Heart right ventricle (tissue), 16 donors: ENCODE measurements around the gene NGEF. TPM values are rescaled to one million over a fixed set of nuclear protein-coding genes. Genes with fewer than 3 reads are reported as not detected.

ENCODE experiments used
- ATAC-seq, 8 donors: fragments of 200-7000 bp; cut with Tn5 transposase; one replicate each; pipeline ENCODE4 v1.9.1; 2020; ENCODE audit warnings: mild to moderate bottlenecking in 8 of 8, moderate library complexity in 8 of 8, moderate number of reproducible peaks in 1 of 8
- DNase-seq, 2 donors: peaks; one replicate each; pipeline ENCODE4 v3.0.0-alpha.2; 2020
- H3K27ac ChIP-seq, 10 donors: fragments of 200-600 bp; sonication (generic) in 2 of 10; one replicate each; pipeline versions ENCODE4 v1.5.0 to v1.8.0; 2020 to 2022; ENCODE audit warnings: mild to moderate bottlenecking in 3 of 10
- H3K27me3 ChIP-seq, 7 donors: fragments of 200-600 bp; one replicate each; pipeline ENCODE4 v1.8.0; 2021 to 2022; ENCODE audit warnings: mild to moderate bottlenecking in 2 of 7
- H3K36me3 ChIP-seq, 9 donors: fragments of 200-600 bp; sonication (generic) in 1 of 9; one replicate each; pipeline versions ENCODE4 v1.5.0 to v1.8.0; 2020 to 2022; ENCODE audit warnings: mild to moderate bottlenecking in 2 of 9
- H3K4me1 ChIP-seq, 9 donors: fragments of 200-600 bp; sonication (generic) in 1 of 9; one replicate each; pipeline versions ENCODE4 v1.5.0 to v1.8.0; 2020 to 2022; ENCODE audit warnings: mild to moderate bottlenecking in 4 of 9
- H3K4me3 ChIP-seq, 10 donors: fragments of 200-600 bp; sonication (generic) in 2 of 10; one replicate each; pipeline versions ENCODE4 v1.5.0 to v1.8.0; 2020 to 2022; ENCODE audit warnings: mild to moderate bottlenecking in 7 of 10, moderate library complexity in 2 of 10
- H3K9me3 ChIP-seq, 11 donors: fragments of 200-600 bp in 10 of 11; sonication (generic) in 2 of 11; one replicate each; pipeline versions ENCODE4 v1.5.0 to v1.8.0; 2013 to 2022; ENCODE audit warnings: mild to moderate bottlenecking in 2 of 11, control low read depth in 1 of 11, moderate library complexity in 1 of 11
- WGBS, 2 donors: extraction: QIAGEN DNeasy Blood & Tissue Kit; methylation state at CpG; one replicate each; pipeline ENCODE4 v1.1.7; 2013; ENCODE audit warnings: inconsistent platforms in 1 of 2; 5-methylcytosine and 5-hydroxymethylcytosine counted together
- intact Hi-C, 10 donors: fragments of 100-400 bp; cut with DNase I; formaldehyde crosslinking; loops; one replicate each; pipeline versions ENCODE4 v1.11.1 to v1.14.2; 2022
- polyA plus RNA-seq, 2 donors: library from polyadenylated mRNA; stranded (reverse); fragments of 200-250 nt; gene quantifications; one replicate each; pipeline ENCODE4 v1.2.3, GENCODE V29; 2013
- total RNA-seq, 10 donors: library from RNA; stranded (reverse); fragmentation: NEBNext Ultra II Directional in 3 of 10; extraction: Animal tissue kit (Norgen Biotek cat#: 25700) in 3 of 10; gene quantifications; one replicate each; pipeline versions ENCODE4 v1.2.1 to v1.2.4, GENCODE V29; 2021 to 2023
- TF ChIP-seq, protein P1 (sequence below), 9 donors: fragments of 200-600 bp; sonication (generic) in 2 of 9; IDR thresholded peaks; one replicate each; pipeline versions ENCODE4 v1.5.0 to v1.8.0; 2021 to 2022; ENCODE audit warnings: antibody characterized with exemption in 9 of 9, mild to moderate bottlenecking in 5 of 9, moderate library complexity in 1 of 9
- donor health status: Arrhythmogenic right ventricular cardiomyopathy.
- donor health status: ischemic (EF 13 %, LVEDD 7.1; RV severe dilation, severe dysfunction).
- donor health status: healthy with polysubstance abuse.
- donor health status: DM: no; HTN: yes; CAD: no.
- donor health status: DM: no; HTN: no; CAD: no.
- donor health status: ischemic (EF 25% LVEDD 6.9; RV normal size, moderate dysfunction).
- donor health status: ischemic (EF 25% LVEDD 5.7; RV mildly dilated, moderate dysfunction).
- donor health status: healthy.
- donor health status: DM: yes; HTN: yes; CAD: no.
- donor health status: Ischemic cardiomyopathy.
- donor health status: ischemic (EF 35%, LVEDD 5.7; RV mildly dilated, moderate dysfunction).
- donor health status: nonischemic (EF 11% LVEDD 7.7; RV severe dilation, severe dysfunction).
- donor health status: DM: yes; HTN: yes; CAD: no.
- donor health status: PGD.
- donor health status: ischemic (EF 29% LVEDD 5.4; RV normal size, mild dysfunction).
- donor health status: nonischemic (EF 23%, LVEDD 6.1; RV moderate dilation, normal function).

NGEF gene
- total and polyA plus RNA-seq, 12 donors: 0.27 to 0.75 (median 0.54) TPM; not detected in 3

DNA sequence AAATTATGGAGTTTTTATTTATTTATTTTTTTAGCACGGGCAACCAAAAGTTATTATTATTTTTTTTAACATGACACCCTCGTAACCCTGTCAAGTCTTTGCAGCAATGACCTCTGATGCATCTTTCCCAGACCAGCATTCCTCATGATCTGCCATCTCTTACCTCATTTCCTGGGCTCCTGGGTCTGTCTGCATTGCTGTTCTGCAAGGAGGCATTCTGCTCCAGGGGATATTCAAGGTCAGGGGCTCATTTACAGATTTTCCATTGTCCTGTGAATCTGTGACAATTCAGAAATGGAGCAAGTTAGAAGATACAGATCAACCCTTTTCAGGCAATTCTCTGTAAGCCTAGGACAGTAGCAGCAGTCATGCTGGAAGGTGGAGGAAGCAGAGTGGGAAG, 43.0 kb downstream of the NGEF start:
- H3K27ac ChIP-seq: no peak overlapping the region
- no peak for DNase-seq
- no peaks in the 10 kb centered on the region for H3K4me1 ChIP-seq
- peaks cover 0 to 30% (median 0%) of the 10 kb centered on the region in 7 donors for H3K27me3 ChIP-seq
- no peak overlapping the region for H3K4me3 ChIP-seq
- H3K36me3 ChIP-seq: no peaks in the 10 kb centered on the region
- intact Hi-C loops: no loop called here
- TF ChIP-seq, protein P1, sequence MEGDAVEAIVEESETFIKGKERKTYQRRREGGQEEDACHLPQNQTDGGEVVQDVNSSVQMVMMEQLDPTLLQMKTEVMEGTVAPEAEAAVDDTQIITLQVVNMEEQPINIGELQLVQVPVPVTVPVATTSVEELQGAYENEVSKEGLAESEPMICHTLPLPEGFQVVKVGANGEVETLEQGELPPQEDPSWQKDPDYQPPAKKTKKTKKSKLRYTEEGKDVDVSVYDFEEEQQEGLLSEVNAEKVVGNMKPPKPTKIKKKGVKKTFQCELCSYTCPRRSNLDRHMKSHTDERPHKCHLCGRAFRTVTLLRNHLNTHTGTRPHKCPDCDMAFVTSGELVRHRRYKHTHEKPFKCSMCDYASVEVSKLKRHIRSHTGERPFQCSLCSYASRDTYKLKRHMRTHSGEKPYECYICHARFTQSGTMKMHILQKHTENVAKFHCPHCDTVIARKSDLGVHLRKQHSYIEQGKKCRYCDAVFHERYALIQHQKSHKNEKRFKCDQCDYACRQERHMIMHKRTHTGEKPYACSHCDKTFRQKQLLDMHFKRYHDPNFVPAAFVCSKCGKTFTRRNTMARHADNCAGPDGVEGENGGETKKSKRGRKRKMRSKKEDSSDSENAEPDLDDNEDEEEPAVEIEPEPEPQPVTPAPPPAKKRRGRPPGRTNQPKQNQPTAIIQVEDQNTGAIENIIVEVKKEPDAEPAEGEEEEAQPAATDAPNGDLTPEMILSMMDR (IDR thresholded peaks at IDR 0.05): no peak
- no peak for ATAC-seq
- peaks cover 0 to 4% (median 0%) of the 10 kb centered on the region in 11 donors for H3K9me3 ChIP-seq
- WGBS, 2 donors: 84% methylated on average over 2 of the region's 2 CpGs

DNA sequence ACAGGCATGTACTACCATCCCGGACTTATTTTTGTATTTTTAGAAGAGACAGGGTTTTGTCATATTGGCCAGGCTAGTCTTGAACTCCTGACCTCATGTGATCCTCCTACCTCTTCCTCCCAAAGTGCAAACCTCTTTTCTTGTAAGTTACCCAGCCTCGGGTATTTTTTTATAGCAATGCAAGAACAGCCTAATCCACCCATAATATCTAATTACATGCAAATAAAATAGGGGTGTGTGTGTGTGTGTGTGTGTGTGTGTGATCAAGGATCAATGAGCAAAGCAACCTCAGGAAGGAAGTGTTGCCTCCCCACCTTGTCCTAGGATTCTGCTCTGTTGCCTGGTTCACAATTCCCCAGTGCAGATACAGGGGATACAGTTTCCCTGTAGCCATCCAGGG, 45.6 kb downstream of the NGEF start:
- peaks cover 0 to 16% (median 0%) of the 10 kb centered on the region in 7 donors for H3K27me3 ChIP-seq
- H3K27ac ChIP-seq: no peak overlapping the region
- ATAC-seq (no peak), DNase-seq (no peak)
- H3K4me1 ChIP-seq: no peaks in the 10 kb centered on the region
- H3K36me3 ChIP-seq: no peaks in the 10 kb centered on the region
- TF ChIP-seq, protein P1 (IDR thresholded peaks at IDR 0.05): no peak
- no peak overlapping the region for H3K4me3 ChIP-seq
- WGBS, 2 donors: 35 to 72% methylated on average over 2 of the region's 2 CpGs
- H3K9me3 ChIP-seq: peaks cover 0 to 12% (median 0%) of the 10 kb centered on the region in 11 donors
- intact Hi-C loops: no loop called here

DNA sequence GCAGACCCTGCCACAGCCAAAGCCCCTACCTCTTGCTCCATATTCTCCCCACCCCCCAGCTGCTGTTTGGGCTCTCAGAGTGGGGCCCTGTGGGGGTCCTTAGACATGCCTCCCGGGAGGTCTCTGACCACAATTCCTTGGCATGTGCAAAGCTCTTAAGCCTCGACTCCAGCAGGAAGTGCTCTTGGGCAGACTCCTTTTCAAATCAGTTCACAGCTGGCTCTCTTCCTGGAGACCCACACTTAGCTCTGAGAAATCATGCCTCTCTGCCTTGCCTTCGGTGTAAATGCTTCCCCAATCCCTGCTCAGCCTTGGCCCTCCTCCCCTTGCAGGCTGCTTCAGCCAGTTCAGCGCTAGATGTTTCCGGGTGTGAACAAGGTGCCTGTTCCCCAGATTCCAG, 46.9 kb downstream of the NGEF start:
- 48 to 53% methylated on average over 5 of the region's 5 CpGs for WGBS, 2 donors
- ATAC-seq (no peak), DNase-seq (no peak)
- H3K4me1 ChIP-seq: no peaks in the 10 kb centered on the region
- H3K27ac ChIP-seq: no peak overlapping the region
- peaks cover 0 to 13% (median 0%) of the 10 kb centered on the region in 7 donors for H3K27me3 ChIP-seq
- intact Hi-C loops: no loop called here
- TF ChIP-seq, protein P1 (IDR thresholded peaks at IDR 0.05): no peak
- H3K4me3 ChIP-seq: no peak overlapping the region
- no peaks in the 10 kb centered on the region for H3K36me3 ChIP-seq
- peaks cover 0 to 20% (median 4%) of the 10 kb centered on the region in 11 donors for H3K9me3 ChIP-seq

DNA sequence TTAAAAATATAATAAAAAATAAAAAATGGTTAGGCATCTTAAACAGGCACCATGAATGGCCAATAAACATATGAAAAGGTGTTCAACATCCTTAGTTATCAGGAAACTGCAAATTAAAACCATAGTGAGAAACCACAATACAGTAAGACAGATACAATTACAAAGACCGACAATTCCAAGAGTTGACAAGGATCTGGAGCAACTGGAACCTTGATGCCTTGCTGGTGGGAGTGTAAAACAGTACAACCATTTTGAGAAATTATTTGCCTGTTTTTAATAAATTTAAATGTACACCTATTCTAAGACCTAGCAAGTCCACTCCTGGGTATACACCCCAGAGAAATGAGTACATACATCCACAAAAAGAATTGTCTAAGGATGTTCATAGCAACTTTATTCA, 49.1 kb downstream of the NGEF start:
- no peak for DNase-seq
- WGBS, 2 donors: 96 to 100% methylated on average over 1 of the region's 1 CpG
- TF ChIP-seq, protein P1 (IDR thresholded peaks at IDR 0.05): no peak

More for the DNA sequence above, 49.1 kb downstream of the NGEF start:
- peaks cover 0 to 20% (median 4%) of the 10 kb centered on the region in 11 donors for H3K9me3 ChIP-seq
- intact Hi-C loops: no loop called here
- H3K4me1 ChIP-seq: no peaks in the 10 kb centered on the region
- H3K27ac ChIP-seq: no peak overlapping the region
- no peaks in the 10 kb centered on the region for H3K36me3 ChIP-seq
- H3K4me3 ChIP-seq: no peak overlapping the region
- H3K27me3 ChIP-seq: peaks cover 0 to 11% (median 0%) of the 10 kb centered on the region in 7 donors
- no peak for ATAC-seq
